Peyer's patch (tissue), 4 donors: Measurements from ENCODE around the gene GMPR2. TPM values are rescaled to one million over a fixed set of nuclear protein-coding genes. Genes with fewer than 3 reads are reported as not detected.

Source experiments
- DNase-seq, 3 donors: peaks; one replicate each; pipeline ENCODE4 v3.0.0-alpha.2; 2017 to 2019
- H3K27ac ChIP-seq, 4 donors: fragments of 200-600 bp; sonication (generic); one replicate each; pipeline ENCODE4 v1.5.1; 2016 to 2019
- H3K27me3 ChIP-seq, 2 donors: fragments of 200-600 bp; sonication (generic); one replicate each; pipeline ENCODE4 v1.5.1; 2019
- H3K36me3 ChIP-seq, 3 donors: fragments of 200-600 bp; sonication (generic); one replicate each; pipeline ENCODE4 v1.5.1; 2016 to 2019
- H3K4me1 ChIP-seq, 4 donors: fragments of 200-600 bp; sonication (generic); one replicate each; pipeline ENCODE4 v1.5.1; 2016 to 2019
- H3K4me3 ChIP-seq, 4 donors: fragments of 200-600 bp; sonication (generic); 1 replicate in 3 of 4; 2 replicates in 1 of 4; pipeline ENCODE4 v1.5.1; 2016 to 2019; ENCODE audit warnings: mild to moderate bottlenecking in 1 of 4
- H3K9me3 ChIP-seq, 4 donors: fragments of 200-600 bp; sonication (generic); one replicate each; pipeline ENCODE4 v1.5.1; 2016 to 2019; ENCODE audit warnings: mild to moderate bottlenecking in 1 of 4
- POLR2A ChIP-seq, 2 donors: fragments of 450-650 bp; IDR thresholded peaks; one replicate each; pipeline ENCODE4 v1.5.1; 2017; ENCODE audit warnings: antibody characterized with exemption in 2 of 2, mild to moderate bottlenecking in 2 of 2, moderate library complexity in 2 of 2
- total RNA-seq, 4 donors: library from RNA; depleted of rRNA; stranded (reverse); fragments of >200 nt; gene quantifications; one replicate each; pipeline ENCODE4 v1.1.0, GENCODE V29; 2016
- TF ChIP-seq, protein P1 (sequence below), 6 experiments: fragments of 450-650 bp in 4 of 6; fragments of 200-600 bp in 2 of 6; sonication (generic) in 1 of 6; IDR thresholded peaks; one replicate each; pipeline ENCODE4 v1.5.1; 2017 to 2019; ENCODE audit warnings: antibody characterized with exemption in 6 of 6, mild to moderate bottlenecking in 3 of 6, moderate library complexity in 1 of 6

Gene GMPR2
- total RNA-seq, 4 donors from 2014 or later, result 52.7 to 59.4 (median 55.3) TPM

DNA sequence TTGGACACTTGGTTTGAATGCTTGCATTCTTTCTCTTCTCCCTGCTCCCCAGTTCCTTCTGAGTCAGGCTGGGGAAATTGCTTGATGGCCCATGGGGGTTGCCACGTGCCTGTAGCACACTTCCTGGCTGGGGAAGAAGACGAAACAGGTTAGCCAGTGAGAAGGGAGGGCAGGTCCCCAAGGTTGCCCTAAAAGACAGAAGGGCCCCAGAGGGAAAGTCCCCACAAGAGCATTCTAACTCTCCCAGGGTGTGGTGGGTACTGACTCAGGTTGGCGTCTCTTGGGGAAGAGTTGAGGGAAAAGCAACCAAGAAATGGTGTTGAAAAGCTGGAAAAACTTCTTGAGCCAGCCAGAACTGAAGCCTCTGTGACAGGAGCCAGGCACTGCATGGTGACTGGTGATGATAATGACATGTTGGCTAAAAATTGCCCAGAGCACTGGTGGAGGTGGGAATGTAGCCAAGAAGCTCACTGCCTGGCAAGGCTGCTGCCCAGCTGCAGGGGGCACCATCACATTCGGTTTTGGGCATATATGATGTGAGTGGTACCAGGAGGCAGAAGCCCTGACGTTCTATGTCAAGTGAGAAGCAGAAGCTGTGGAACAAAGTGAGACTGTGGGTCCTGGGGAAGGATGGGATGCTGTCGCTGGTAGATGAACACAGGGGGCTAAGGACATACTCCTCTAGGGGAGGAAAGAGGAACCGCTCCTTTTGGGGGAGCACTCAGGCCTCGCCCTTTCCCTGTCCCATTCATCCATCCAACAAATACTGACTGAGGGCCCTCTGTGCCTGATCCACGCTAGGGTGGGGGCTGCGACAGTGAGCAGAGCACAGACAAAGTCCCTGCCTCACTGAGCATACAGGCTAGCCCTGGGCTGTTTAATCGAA lies 46.8 kb downstream of the GMPR2 start:
- Histone ChIP-seq H3K9me3 (no peaks in the 10 kb centered on the region), H3K36me3 (no peaks in the 10 kb centered on the region), H3K27me3 (no peaks in the 10 kb centered on the region), H3K27ac (peak overlapping the region in 1 of 4 donors; percentile 50), H3K4me3 (no peak overlapping the region), H3K4me1 (no peaks in the 10 kb centered on the region)
- TF ChIP-seq POLR2A (IDR thresholded peaks at IDR 0.05), result no peak
- TF ChIP-seq, protein P1, sequence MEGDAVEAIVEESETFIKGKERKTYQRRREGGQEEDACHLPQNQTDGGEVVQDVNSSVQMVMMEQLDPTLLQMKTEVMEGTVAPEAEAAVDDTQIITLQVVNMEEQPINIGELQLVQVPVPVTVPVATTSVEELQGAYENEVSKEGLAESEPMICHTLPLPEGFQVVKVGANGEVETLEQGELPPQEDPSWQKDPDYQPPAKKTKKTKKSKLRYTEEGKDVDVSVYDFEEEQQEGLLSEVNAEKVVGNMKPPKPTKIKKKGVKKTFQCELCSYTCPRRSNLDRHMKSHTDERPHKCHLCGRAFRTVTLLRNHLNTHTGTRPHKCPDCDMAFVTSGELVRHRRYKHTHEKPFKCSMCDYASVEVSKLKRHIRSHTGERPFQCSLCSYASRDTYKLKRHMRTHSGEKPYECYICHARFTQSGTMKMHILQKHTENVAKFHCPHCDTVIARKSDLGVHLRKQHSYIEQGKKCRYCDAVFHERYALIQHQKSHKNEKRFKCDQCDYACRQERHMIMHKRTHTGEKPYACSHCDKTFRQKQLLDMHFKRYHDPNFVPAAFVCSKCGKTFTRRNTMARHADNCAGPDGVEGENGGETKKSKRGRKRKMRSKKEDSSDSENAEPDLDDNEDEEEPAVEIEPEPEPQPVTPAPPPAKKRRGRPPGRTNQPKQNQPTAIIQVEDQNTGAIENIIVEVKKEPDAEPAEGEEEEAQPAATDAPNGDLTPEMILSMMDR (IDR thresholded peaks at IDR 0.05), result peak in 1 of 6 experiments; percentile 20
- peak in 2 of 3 donors; percentile 61 to 65 for DNase-seq

DNA sequence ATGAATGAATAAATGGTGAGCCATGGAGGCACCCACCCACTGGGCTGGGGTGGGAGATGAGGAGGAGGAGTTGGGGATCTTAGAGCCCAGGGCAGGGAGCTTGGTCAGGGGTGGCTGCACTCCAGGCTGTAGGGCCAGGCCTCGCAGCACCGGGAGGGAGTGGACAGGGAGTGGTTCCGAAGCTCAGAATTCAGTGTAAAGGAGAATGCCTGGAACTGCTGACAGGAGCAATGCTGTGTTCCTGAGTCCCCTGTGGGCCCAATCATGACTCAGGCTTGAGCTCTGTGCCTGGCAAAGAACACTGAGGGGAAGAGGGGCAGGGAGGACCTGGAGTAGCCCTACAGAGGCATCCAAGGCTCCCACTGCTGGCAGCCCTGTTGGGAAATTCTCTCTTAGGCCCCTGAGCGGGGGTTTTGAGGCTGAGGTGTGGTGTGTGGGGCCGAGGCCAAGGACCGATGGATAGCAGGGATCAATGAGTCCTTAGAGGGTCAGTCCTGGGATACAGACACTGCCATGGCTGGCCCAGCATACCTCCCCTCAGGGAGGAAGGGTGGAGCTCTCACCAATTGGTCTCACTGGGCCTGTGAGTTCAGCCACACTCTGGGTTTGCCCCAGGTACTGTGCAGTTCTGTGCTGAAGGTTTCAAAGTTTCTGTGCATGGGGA lies 48.2 kb downstream of the GMPR2 start:
- Histone ChIP-seq H3K27ac (no peak overlapping the region), H3K4me1 (no peaks in the 10 kb centered on the region), H3K27me3 (no peaks in the 10 kb centered on the region), H3K4me3 (no peak overlapping the region), H3K36me3 (no peaks in the 10 kb centered on the region), H3K9me3 (no peaks in the 10 kb centered on the region)
- DNase-seq, result no peak
- TF ChIP-seq, protein P1 (IDR thresholded peaks at IDR 0.05), result no peak
- no peak for TF ChIP-seq POLR2A (IDR thresholded peaks at IDR 0.05)

DNA sequence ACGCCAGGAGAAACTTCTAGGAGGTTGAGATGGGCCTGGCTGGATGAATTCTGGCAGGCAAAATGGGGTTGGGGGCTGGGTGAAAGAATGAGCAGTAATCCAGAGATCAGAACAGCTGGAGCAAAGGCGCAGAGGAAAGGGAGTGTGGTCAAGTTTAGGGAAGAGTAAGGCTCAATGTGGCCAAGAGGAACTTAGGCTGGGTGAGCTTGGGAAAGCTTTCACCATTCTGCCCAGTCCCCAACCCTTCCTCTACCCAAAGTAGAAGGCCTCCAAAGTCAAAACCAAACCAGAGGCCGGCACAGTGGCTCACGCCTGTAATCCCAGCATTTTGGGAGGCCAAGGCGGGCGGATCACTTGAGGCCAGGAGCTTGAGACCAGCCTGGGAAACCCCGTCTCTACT lies 48.9 kb downstream of the GMPR2 start:
- Histone ChIP-seq H3K9me3 (no peaks in the 10 kb centered on the region), H3K36me3 (no peaks in the 10 kb centered on the region), H3K27me3 (no peaks in the 10 kb centered on the region), H3K4me3 (no peak overlapping the region), H3K27ac (no peak overlapping the region), H3K4me1 (no peaks in the 10 kb centered on the region)
- no peak for DNase-seq
- TF ChIP-seq, protein P1 (IDR thresholded peaks at IDR 0.05), result no peak
- no peak for TF ChIP-seq POLR2A (IDR thresholded peaks at IDR 0.05)

DNA sequence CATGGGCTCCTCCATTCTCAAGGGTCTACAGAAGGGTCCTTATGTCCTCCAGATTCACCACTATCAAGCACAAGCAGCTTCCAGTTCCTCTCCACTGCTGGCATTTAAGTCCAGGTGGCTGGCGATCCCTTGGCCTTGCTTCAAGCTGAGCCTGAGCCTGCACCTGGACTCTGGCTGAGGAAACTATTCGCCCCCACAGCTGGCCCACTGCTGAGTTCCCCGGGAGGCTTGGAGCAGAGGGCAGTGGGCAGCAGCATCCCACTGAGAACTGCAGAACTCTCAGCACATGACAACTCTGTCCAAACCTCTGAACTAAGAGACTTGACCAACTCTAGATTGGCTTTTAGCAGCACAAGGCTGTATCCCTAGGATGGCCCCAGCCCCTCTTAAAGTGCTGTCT lies 50.0 kb downstream of the GMPR2 start:
- Histone ChIP-seq H3K9me3 (no peaks in the 10 kb centered on the region), H3K27ac (no peak overlapping the region), H3K36me3 (no peaks in the 10 kb centered on the region), H3K27me3 (no peaks in the 10 kb centered on the region), H3K4me1 (no peaks in the 10 kb centered on the region), H3K4me3 (no peak overlapping the region)
- TF ChIP-seq, protein P1 (IDR thresholded peaks at IDR 0.05), result no peak
- TF ChIP-seq POLR2A (IDR thresholded peaks at IDR 0.05), result no peak
- no peak for DNase-seq

DNA sequence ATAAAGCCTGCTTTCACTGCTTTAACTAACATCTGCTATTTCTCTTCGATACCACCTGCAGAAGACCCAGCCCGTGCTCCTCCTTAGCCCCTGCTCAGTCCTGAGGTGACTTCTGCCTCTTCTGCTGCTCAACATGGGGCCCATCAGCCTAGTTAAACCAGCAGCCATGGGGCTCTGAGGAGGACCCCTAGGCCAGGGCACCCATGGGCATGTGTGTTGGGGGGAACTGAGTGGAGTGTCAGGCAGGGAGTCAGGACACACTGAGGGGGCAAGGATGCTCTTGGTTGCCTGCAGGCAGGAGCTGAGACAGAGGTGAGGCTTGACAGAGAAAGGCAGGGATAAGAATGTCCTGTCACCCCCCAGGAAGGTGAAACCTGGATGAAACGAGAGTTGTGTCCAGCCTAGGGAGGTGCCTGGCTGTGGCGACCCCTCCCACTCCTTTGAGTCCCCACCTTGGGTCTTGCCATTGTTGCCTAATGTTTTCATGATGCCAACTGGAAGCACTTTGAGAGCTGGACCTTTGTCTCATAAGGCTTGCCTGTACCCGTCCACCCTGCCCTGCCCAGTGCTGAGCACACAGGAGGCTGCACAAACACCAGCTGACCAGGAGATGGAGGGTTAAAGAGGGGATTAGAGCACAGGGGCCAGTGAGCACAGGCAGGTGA lies 51.2 kb downstream of the GMPR2 start:
- DNase-seq, result no peak
- no peaks in the 10 kb centered on the region for H3K4me1 ChIP-seq
- H3K4me3 ChIP-seq, result no peak overlapping the region
- no peak overlapping the region for H3K27ac ChIP-seq
- no peaks in the 10 kb centered on the region for H3K9me3 ChIP-seq
- TF ChIP-seq, protein P1 (IDR thresholded peaks at IDR 0.05), result no peak
- no peak for TF ChIP-seq POLR2A (IDR thresholded peaks at IDR 0.05)
- no peaks in the 10 kb centered on the region for H3K27me3 ChIP-seq
- H3K36me3 ChIP-seq, result no peaks in the 10 kb centered on the region
